ENCODE measurements around the gene NF1.

NF1 gene

DNA sequence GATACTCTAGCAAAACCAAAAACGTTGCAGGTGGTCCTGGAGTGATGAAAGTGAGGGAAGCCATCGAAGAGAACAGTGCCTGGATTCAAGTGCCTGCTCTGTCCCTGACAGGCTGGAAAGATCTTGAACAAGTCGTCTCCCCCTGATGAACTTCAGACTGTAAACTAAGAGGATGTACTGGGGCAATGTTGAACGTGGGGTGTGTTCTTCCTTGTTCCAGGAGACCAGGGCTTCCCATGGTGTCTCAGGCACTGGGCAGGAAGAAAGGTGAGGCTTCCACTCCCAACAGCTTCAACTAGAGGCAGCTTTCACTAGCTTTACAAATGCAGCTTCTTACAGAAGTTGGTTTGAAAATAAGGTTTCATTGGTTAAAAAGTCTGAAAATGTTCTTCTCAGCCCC, 21.4 kb upstream of the NF1 start:
- no peak overlapping the region for H2AFZ ChIP-seq (ENCODE audit: low read length)

DNA sequence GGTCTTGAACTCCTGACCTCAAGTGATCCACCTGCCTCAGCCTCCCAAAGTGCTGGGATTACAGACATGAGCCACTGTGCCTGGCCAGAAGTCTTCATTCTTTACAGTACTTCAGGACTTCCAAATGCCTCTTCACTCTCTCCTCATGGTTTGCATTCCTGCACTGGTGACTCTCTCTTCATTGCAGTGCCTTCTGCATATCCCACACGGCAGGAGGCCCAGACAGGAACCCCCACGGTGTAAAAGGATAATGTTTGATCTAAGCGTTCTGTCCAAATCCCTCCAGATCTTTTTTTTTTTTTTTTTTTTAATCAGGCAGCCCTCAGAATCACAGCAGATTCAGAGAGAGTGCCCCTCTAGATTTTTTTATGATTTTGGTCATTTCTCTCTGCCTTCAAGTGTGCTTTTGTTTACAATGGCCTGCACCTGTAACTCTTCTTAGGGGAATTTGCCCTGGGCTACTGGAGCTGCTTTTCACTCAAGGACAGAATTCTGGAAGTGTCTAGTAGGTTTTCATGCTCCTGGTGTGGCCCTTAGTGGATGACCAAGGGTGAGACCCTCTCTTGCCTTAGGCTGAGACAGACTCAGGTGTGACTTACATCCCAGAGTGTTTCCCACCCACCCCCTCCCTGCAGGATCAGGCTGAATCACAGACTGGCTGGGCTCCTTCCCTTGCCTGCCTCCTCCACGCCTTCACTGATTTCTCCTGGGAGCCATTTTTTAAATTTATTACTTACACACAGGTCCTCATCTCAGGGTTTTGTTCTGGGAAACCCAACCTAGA, 19.8 kb upstream of the NF1 start:
- no peaks in the 10 kb centered on the region for H3K36me3 ChIP-seq (replicated peaks; ENCODE audit: insufficient read depth, low read length)
- TF ChIP-seq EZH2phosphoT487 (IDR thresholded peaks at IDR 0.05; ENCODE audit: low read length) (no peak), CTCF (IDR thresholded peaks at IDR 0.05; ENCODE audit: low read length) (no peak), EZH2 (optimal IDR thresholded peaks at IDR 0.05; ENCODE audit: low read depth, low read length) (no peak)
- no peaks in the 10 kb centered on the region for H3K27me3 ChIP-seq (replicated peaks; ENCODE audit: insufficient read depth, low read length)
- H3K4me1 ChIP-seq (ENCODE audit: low read length): peaks cover 16% of the 10 kb centered on the region
- no peak overlapping the region for H2AFZ ChIP-seq (ENCODE audit: low read length)
- no peaks in the 10 kb centered on the region for H4K20me1 ChIP-seq (ENCODE audit: insufficient read depth, low read length)
- H3K9ac ChIP-seq (ENCODE audit: low read length): no peak overlapping the region
- H3K79me2 ChIP-seq (ENCODE audit: low read length): no peaks in the 10 kb centered on the region
- H3K9me3 ChIP-seq (replicated peaks; ENCODE audit: insufficient read depth, low read length): no peaks in the 10 kb centered on the region
- 0 out of 2 replicates have a peak, but pooled peaks cover 5% of the 10 kb centered on the region for H3F3A ChIP-seq (ENCODE audit: insufficient read depth, low read length)
- H3K27ac ChIP-seq (ENCODE audit: low read length): no peak overlapping the region
- H3K9me2 ChIP-seq (replicated peaks; ENCODE audit: insufficient read depth, low read length): no peaks in the 10 kb centered on the region
- no peak overlapping the region for H3K4me3 ChIP-seq (ENCODE audit: low read length)
- H3K4me2 ChIP-seq (ENCODE audit: low read depth, low read length): no peak overlapping the region
- no peak for DNase-seq

More for the DNA sequence above, 21.4 kb upstream of the NF1 start:
- Histone ChIP-seq H4K20me1 (ENCODE audit: insufficient read depth, low read length) (no peaks in the 10 kb centered on the region), H3K4me3 (ENCODE audit: low read length) (no peak overlapping the region), H3F3A (ENCODE audit: insufficient read depth, low read length) (0 out of 2 replicates have a peak, but pooled peaks cover 1% of the 10 kb centered on the region), H3K36me3 (replicated peaks; ENCODE audit: insufficient read depth, low read length) (no peaks in the 10 kb centered on the region), H3K9me2 (replicated peaks; ENCODE audit: insufficient read depth, low read length) (no peaks in the 10 kb centered on the region), H3K9ac (ENCODE audit: low read length) (no peak overlapping the region), H3K79me2 (ENCODE audit: low read length) (no peaks in the 10 kb centered on the region), H3K9me3 (replicated peaks; ENCODE audit: insufficient read depth, low read length) (no peaks in the 10 kb centered on the region), H3K4me1 (ENCODE audit: low read length) (peaks cover 10% of the 10 kb centered on the region), H3K27me3 (replicated peaks; ENCODE audit: insufficient read depth, low read length) (no peaks in the 10 kb centered on the region), H3K27ac (ENCODE audit: low read length) (no peak overlapping the region), H3K4me2 (ENCODE audit: low read depth, low read length) (no peak overlapping the region)
- no peak for DNase-seq
- TF ChIP-seq CTCF (IDR thresholded peaks at IDR 0.05; ENCODE audit: low read length): no peak

DNA sequence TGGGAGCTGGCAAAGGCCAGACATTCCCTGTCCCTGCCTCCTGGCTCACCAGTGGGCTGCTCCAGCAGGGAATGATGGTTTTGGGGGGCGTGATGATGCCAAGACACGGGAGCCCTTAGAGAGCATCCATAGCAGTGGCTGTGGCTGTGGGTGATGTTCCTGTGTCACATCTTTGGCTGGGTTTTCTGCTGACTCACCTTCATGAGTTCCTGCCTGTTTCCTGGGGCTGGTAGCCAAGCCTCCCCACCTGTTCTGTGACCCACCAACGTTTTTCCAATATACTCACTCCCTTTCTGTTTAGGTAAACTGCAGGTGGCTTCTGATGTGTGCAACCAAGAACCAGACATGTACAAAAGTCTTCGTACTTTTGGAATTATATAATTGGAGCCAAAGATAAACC, 16.5 kb upstream of the NF1 start:
- no peaks in the 10 kb centered on the region for H3K36me3 ChIP-seq (replicated peaks; ENCODE audit: insufficient read depth, low read length)
- no peaks in the 10 kb centered on the region for H3K9me3 ChIP-seq (replicated peaks; ENCODE audit: insufficient read depth, low read length)
- DNase-seq: no peak
- H3K4me1 ChIP-seq (ENCODE audit: low read length): peaks cover 12% of the 10 kb centered on the region
- H3K27me3 ChIP-seq (replicated peaks; ENCODE audit: insufficient read depth, low read length): no peaks in the 10 kb centered on the region
- TF ChIP-seq EZH2phosphoT487 (IDR thresholded peaks at IDR 0.05; ENCODE audit: low read length): no peak
- no peak overlapping the region for H3K27ac ChIP-seq (ENCODE audit: low read length)
- H3K9me2 ChIP-seq (replicated peaks; ENCODE audit: insufficient read depth, low read length): no peaks in the 10 kb centered on the region
- no peak overlapping the region for H3K9ac ChIP-seq (ENCODE audit: low read length)
- H2AFZ ChIP-seq (ENCODE audit: low read length): 0 out of 2 replicates have a peak overlapping the region, but pooled peaks have one; percentile 19
- H4K20me1 ChIP-seq (ENCODE audit: insufficient read depth, low read length): no peaks in the 10 kb centered on the region
- H3K4me3 ChIP-seq (ENCODE audit: low read length): no peak overlapping the region
- 0 out of 2 replicates have a peak, but pooled peaks cover 5% of the 10 kb centered on the region for H3F3A ChIP-seq (ENCODE audit: insufficient read depth, low read length)
- no peaks in the 10 kb centered on the region for H3K79me2 ChIP-seq (ENCODE audit: low read length)
- no peak overlapping the region for H3K4me2 ChIP-seq (ENCODE audit: low read depth, low read length)

- H3K4me2 ChIP-seq (ENCODE audit: low read depth, low read length): no peak overlapping the region
- H3F3A ChIP-seq (ENCODE audit: insufficient read depth, low read length): 0 out of 2 replicates have a peak, but pooled peaks cover 5% of the 10 kb centered on the region
- H3K79me2 ChIP-seq (ENCODE audit: low read length): no peaks in the 10 kb centered on the region
- H3K9ac ChIP-seq (ENCODE audit: low read length): no peak overlapping the region
- H2AFZ ChIP-seq (ENCODE audit: low read length): no peak overlapping the region
- H3K27me3 ChIP-seq (replicated peaks; ENCODE audit: insufficient read depth, low read length): no peaks in the 10 kb centered on the region
- TF ChIP-seq EZH2 (optimal IDR thresholded peaks at IDR 0.05; ENCODE audit: low read depth, low read length) (no peak), CTCF (IDR thresholded peaks at IDR 0.05; ENCODE audit: low read length) (no peak), EZH2phosphoT487 (IDR thresholded peaks at IDR 0.05; ENCODE audit: low read length) (no peak)
- H3K9me3 ChIP-seq (replicated peaks; ENCODE audit: insufficient read depth, low read length): no peaks in the 10 kb centered on the region
- no peaks in the 10 kb centered on the region for H4K20me1 ChIP-seq (ENCODE audit: insufficient read depth, low read length)
- H3K9me2 ChIP-seq (replicated peaks; ENCODE audit: insufficient read depth, low read length): no peaks in the 10 kb centered on the region
- peaks cover 12% of the 10 kb centered on the region for H3K4me1 ChIP-seq (ENCODE audit: low read length)
- no peak overlapping the region for H3K27ac ChIP-seq (ENCODE audit: low read length)
- DNase-seq: no peak
- H3K36me3 ChIP-seq (replicated peaks; ENCODE audit: insufficient read depth, low read length): no peaks in the 10 kb centered on the region
- no peak overlapping the region for H3K4me3 ChIP-seq (ENCODE audit: low read length)
Measured at GRCh38 chr17:31079731-31080130, 15.0 kb upstream of the NF1 start.
